Stimulated activated CD4-positive, alpha-beta T cell treated with anti-CD3 and anti-CD28 coated beads, TNF-alpha, amount 100 ng/mL, for 1 hour (primary cell): ENCODE results near the gene COL13A1.

Source experiments
- DNase-seq, 3 donors: peaks; one replicate each; pipeline ENCODE4 v3.0.0-alpha.2; 2020; ENCODE audit warnings: low read depth in 3 of 3, low spot score in 1 of 3

COL13A1 gene

DNA sequence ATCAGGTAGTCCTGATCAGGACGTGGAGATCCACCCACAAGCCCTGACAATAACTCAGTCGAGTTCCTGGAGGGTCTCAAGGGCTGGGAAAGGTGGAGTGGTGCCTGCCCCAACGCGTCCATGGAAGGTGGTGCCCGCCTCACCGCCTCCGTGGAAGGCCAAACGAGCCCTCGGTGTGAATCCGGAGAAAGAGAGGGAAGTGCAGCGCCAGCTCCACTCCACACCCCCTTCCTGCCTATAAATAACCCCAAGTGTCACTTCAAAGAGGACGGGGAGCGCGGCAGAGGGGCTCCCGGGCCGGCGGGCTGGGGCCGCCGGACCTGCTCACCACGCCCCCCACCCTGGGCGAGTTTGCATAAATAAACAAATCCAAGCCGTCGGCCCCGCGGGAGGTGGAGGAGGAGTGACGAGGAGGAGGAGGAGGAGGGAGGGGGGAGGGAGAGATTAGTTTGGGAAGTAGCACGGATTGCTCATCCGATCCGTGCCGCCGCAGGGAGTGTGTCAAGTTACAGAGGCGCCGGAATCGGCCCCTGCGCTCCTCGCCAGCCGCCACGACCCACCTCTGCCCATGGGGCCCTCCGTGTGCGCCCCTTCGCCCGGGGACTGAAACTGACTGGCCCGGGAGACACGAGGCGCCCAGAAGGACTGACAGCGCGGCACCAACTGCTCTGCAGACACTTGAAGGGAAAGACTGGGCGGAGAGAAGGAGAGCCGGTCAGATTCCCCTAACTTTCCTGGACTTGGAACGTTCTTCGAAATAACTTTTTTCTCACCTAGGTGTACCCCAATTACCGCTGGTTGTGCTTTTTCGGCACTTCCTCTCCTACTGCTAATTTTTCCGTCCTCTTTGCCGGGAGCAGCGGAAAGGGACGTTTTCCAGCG is at the start of gene COL13A1:
TSS of gene COL13A1 (plus strand) at position 473 of the 882 bp plus-strand sequence. CDS start 518 bp downstream, outside the sequence.
- DNase-seq, result no peak

DNA sequence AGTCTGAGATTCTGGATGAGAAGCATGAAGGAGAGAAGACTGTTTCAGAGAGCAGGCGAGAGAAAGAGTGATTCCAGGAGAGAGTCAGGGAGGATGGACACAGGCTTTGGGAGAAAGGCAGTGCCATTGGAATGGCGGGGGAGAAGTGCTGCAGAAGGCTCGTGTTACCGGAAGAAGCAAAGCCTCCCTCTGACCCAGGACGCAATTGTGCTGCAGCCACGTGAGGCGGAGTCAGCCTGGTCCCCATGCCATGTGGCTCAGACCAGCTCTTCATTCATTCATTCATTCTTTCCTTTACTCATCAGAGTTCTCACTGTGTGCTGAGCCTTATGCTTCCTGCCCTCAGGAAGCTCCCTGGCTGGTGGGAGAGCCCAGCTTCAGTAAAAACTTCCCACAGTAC is 49.2 kb upstream of the COL13A1 start:
- no peak for DNase-seq

DNA sequence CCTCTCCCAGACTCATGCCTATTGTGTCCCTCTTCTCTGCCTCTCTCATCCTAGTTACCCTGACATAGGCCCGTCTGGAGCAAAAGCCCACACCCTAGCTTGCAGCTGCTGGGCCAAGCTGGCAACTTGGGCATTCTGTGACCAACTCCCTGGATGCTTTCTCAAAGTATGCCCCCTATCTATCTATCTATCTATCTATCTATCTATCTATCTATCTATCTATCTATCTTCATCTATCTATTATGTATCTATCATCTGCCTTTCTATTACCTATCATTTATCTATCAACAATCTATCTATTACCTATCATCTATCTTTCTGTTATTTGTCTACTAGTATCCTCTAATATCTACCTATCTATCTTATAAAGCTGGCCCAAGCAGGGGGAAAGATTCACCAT is 45.4 kb upstream of the COL13A1 start:
- no peak for DNase-seq

DNA sequence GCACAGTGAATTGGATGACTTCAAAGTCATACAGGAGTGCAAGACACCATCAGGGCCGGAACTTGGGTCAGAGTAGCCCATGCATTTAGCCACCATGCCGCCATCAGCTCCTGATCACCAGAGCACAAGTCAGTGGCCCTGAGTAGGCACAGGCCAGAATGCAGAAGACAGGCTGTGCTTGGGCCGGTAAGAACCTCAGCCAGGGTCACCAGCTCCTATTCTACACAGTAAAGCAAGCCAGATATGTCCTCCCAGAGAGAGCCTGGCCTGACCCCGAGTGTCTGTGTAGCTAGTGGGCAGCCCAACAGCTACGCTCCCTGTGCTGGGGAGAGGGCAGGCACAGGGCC is 44.5 kb upstream of the COL13A1 start:
- no peak for DNase-seq

DNA sequence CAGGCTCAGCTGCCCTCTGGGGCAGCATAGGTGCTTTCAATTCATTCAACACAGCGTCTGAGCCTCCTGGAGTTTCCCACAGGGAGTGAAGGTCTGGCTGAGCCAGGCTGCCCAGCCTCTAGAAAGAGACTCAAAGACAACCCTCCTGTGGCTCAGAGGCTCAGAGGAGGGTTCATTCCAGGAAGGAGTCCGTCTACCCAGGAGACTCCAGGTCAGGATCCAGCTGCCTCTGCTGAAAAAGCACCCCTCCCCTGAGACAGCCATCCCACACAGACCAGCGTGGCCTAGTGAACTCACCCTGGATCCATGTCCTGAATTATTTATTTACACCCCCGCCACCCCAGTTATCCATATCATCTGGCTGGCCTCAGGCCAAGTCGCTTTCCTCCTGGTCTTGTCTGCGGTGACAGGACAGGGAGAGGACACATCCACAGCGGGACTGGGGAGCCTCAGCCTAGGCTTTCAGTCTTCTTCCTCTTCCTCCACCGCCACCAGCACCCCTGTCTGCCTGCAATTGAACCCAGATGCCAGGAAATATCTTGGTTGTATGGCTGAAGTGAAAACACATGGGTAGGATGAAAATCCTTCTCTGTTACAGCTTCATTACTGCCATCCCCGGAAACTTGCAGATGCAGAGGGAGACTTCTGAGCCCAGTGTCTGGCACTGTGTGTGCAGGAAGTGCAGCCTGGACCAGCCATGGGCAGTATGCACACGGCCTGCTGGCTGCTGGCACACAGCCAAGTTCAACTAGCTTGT is 44.0 kb upstream of the COL13A1 start:
- DNase-seq, result no peak

DNA sequence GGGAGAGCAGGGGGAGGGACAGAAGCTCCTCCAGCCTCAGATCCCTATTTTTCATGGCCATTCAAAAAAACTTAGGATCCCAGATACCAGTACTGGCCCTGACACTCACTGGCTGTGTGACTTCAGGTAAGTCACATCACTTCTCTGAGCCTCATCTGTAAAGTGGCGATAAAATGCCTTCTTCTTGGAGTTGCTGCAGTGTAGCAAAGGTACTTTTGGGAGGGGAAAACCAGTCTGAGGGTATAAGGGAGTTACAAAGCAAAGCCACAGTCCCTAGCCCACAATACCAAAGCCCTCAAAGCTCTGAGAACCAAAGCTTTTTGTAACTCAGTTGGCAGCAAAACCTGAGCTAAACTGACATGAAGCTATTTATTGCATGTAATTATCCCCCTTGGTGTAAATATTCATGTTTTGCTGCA is 43.4 kb upstream of the COL13A1 start:
- no peak for DNase-seq

DNA sequence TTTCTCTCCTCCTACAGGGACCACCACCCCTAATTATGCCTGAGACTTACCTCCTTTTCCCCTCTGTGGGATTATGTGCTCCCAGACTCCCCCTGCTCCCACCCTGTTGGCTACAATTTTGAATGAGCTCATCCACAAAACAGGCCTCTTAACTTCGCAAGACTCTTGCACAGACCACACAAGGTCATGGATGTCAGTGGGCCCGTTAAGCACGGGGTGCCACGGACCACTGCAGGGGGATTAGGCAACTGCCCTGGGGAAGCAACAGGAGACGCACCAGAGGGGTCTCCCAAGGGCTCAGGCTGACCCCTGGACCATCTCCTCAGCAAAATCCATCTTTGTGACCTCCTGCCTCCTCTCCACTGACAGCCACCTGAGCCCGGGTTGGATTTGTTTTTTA is 42.1 kb upstream of the COL13A1 start:
- no peak for DNase-seq

DNA sequence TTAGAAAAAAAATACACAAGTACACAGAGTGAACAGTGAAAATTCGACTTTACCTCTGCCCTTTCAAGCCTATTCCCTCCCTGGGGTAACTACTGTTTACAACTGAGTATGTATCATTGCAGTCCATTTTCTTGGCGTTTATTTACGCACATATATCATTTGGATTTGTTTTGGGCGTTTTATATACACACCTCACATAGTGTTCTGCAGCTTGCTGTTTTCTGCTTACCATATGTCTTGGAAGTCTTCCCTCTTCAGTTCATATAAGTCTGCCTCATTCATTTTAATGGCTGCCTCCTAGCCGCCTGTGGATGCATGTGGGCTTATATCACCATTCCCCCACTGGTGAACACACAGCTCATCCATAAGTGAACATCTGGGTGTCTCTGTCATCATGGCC is 41.6 kb upstream of the COL13A1 start:
- no peak for DNase-seq

DNA sequence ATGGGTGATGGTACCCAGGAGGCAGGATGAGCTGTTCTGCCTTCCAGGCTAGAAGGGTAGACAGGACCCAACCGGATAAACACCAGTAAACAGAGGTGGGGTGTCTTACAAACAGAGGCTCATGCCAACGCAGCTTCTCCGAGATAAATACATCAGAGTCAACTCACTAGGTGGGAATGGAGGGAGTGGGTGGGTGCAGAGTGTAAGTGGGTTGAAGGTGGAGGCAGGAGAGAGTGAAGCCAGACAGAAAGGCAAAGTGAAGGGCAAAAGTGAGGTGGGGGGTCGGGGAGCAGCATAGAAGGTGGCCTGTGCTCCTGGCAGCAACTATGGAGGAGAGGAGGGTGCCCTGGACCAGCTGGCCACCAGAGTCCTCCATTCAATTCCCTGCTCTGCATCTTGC is 40.4 kb upstream of the COL13A1 start:
- no peak for DNase-seq

DNA sequence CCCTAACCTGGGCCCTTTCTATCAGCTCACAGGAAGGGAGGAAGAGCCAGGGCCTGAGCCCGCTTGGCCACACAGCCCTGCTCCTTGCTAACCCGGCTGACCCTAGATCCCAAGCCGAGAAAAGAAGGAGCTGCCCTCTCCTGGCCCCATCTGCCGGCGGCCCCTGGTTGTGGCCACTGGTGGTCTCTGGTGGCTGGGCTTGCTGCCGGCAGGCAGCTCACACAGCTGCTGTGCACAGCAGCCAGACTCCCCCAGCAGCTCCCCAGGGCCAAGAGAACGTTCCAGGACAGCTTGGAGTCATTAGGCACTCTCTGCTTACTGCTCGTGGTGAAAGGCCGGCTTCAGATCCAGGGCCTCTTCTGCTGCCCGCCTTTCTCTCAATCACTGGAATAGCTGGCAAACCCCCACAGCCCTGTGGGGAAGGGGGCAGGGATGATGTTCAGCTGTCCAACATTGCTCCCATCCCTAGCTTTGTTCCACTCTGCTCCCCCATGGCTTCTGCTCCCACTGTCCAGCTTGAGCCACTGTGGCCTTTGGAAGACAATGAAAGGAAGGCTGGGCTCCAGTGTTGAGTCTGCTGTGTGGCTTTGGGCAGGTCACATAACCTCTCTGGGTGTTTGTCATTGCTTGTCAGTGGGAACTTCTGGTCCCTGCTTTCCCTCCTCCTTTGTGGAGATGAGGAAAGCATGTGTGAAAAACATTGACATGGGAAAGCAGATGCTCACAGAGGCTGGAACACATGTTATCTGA is 35.4 kb upstream of the COL13A1 start:
- no peak for DNase-seq

DNA sequence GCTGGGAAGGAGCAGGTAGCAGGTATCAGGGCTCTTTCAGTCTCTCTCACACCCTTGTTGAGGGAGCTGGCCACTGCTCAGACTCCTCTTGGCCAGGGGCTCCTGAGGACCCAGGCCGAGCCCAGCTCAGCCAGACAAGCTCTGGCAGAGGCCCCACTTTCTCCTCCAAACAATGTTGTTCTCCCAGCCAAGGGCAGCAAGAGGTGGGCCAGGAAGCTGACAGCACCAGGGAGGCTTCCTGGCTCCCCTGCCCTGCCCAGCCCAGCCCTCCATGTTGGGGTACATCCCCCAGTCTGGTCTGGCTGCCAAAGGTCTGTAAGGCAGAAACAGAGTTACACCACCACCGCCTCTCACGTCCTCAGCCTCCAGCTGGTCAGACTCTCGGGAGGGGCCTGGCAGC is 33.9 kb upstream of the COL13A1 start:
- DNase-seq, result no peak

DNA sequence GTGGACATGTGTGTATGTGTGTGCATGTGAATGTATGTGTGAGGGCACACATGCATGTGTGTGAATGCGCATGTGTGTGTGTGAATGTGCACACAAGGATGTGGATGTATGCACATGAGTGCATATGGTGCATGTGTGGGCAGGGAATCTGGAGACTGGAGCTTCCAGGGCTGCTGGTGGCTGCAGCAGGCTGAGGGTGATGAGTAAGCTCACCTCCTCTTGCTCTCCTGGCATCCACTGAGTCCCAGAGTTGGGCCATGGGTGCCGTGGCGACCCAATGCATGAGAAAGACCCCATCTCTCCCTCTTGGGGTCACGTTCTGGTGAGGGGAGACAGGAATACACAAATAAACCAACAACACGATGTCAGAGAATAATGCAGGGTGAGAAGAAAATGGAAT is 33.3 kb upstream of the COL13A1 start:
- DNase-seq, result no peak

DNA sequence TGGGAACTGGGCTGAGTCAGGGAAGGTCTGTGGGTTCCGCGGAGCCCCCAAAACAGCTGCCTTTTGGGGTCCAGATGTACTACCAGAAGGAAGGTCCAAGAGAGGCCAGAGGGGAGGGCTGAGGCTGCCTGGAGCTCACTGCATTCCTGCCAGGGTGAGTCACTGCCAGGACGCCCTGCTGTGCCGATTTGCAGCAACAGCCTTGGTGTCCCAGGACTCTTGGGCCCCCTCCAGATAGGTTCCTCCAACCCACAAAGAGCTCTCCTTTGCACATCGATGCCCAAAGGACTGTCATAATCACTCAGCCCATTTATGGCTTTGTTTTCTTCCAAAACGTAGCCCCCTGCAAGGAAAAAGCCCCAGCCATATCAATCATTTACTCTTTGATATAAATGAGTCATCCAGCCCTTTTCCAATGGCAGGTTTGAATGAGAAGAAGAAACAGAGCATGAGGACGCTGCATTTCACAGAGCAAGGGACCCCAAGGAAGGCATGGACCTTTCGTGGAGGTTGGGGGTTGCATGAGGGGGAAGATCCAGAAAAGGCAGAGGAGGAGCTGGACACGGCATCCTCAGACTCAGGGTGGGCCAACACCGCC is 32.2 kb upstream of the COL13A1 start:
- DNase-seq, result no peak

DNA sequence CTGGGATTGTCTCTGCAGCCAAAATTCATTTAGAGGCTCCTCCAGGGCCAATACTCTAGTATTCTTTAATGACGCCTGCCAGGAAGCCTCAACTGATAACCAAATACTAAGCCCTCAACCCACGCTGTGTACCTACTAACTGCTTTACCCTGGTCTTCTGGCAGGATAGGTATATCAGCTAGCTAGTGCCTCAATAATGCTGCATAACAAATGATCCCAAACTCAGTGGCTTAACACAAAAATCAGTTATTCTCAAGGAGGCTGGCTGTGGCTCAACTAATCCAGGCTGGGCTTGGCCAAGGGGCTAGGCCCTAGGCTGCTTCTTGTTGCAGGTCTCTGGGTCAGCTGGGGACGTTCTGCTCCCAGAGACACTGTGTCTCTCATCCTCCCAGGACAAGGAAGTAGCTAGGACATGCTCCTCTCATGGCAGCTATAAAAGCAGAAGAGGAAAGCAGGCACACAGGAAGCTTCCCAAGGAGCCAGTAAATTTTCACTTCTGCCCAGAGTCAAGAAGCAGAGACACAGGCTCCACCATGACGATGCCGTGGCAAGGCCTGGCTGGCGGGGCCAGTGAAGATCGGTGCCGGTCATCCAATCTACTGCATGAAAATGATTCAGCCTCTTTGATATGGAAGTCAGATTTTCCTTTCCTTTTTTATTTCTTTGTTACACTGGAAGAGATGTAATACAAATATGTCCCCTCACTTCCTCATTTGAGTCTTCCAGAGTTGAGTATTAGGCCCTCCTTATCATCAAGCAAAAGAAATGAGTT is 28.6 kb upstream of the COL13A1 start:
- no peak for DNase-seq

DNA sequence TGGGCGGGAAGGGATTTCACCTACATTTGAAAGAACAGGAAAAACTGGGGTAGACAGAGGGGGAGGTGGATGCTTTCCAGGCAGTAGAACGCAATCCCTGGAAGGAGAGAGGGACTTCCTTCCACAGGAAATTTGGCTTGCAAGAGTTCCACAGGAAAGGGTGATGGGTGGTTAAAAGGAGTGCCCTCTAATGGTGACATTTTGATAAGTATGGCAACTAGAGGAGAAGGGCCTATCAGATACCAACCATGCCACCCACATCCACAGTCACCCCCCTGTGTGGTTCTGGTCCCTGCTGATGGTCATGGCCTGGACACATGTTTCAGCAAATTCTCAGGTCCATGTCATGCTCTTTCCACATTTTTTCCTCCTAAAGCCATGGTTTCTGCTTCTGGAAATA is 27.1 kb upstream of the COL13A1 start:
- DNase-seq, result no peak

DNA sequence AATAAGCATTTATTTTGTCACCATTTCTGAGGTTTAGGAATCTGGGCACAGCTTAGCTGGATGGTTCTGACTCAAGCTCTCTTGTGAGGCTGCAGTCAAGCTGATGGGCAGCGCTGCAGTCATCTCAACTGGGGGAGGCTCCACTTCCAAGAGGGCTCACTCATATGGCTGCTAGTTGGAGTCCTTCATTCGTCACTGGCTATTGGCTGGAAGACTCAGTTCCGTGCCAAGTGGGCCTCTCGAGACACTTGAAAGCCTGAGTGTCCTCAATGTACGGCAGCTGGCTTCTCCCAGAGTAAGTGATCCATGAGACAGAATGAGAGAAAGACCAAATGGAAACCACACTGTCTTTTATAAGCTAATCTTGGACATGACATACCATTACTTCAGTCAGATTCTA is 21.6 kb upstream of the COL13A1 start:
- no peak for DNase-seq

DNA sequence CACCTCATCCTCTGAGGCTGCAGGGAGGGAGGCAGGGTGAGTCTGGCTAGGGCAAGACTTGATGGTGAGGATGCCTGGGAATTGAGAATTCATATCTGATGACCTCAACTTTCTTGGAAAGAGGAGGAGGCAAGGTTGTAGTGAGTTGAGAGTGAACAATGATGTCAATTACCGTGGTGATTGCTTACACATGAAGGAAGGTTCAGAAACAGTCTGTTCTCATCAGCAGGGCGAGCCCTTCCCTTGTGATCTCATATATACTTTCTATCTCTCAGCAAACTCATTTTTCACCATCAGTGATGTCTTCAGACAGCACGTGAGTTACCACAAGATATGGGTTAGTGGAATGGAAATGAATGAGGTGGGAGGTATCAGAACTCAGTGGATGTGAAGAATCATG is 20.1 kb upstream of the COL13A1 start:
- DNase-seq, result no peak

DNA sequence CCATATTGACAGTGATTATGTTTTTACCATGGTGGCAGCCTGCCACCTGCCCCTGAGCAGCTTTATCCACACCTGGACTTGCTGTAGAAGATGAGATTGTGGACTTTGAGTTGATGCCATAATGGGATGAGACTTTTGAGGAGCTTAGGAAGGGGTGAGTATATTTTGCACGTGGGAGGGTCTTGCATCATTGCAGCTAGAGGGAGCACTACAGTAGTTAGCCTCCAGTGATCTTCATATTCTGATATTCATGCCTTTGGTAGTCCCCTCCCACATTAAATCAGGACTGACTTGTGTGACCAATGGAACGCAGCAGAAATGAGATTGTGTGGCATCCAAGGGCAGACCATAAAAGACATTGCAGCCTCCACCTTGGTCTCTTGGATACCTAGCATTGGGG is 18.2 kb upstream of the COL13A1 start:
- DNase-seq, result no peak

DNA sequence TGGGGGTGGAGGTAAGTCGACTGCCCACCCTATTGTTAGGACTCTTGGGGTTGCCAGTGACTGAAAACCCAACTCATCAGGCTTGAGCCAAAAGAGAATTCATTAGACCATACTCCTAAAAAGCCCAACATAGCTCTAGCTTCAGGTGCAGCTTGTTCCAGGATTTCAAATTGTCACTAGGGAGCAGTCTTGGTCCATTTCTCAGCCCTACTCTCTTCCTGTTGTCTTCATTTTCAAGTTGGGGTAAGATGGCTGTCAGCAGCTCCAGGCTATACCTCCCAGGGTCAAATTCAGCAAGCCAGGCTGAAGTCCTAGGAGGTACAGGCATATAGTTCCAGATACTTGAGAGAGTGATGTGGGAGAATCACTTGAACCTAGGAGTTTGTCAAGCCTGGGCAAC is 14.9 kb upstream of the COL13A1 start:
- DNase-seq, result no peak

DNA sequence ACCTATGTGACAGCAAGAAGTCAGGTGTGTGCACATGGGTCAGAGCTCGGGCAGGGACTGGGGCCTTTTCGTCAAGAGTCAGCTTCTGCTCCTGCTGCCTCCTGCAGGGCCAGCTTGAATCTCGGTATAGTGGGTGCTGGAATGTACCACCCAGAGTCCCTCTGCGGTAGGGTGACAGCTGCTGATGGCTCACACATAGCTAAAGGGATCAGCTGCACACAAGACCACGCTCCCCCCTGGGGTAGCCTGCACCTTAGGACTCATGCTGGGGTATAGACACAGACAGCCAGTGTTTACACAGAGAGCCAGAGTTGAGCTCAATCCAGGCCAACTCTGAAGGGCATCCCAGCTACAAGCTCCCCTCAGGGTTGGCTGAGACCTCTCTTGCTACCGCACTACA is 14.0 kb upstream of the COL13A1 start:
- no peak for DNase-seq

DNA sequence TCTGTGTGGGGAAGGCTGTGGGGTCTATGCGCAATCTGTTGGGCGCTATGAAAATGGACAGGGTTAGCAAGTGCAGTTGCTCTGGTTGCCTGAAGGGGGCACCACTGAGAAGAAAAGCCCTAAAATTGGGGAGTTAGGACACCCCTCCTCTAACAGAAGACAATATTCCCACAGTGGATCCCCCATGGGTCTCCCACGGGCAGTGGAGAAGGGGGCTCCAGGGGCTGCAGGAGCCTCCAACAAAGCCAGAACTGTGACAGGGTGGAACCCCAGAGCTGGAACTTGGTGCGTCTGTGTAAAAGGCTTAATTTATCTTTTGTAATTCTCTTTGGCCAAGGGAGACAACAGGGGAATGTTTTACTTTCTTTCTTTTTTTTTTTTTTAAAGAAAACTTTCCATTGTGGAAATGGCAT is 12.5 kb upstream of the COL13A1 start:
- no peak for DNase-seq
